ENCODE data around the gene CKAP2L. TPM values are rescaled to one million over a fixed set of nuclear protein-coding genes. Genes with fewer than 3 reads are reported as not detected.

CKAP2L gene
- total RNA-seq, 3 donors from 2014 or later (not counting 1 experiment from before 2014, with no cell fraction given), result 1.2 to 3.4 (median 1.2) TPM

GRCh38 chr2:112782234-112782799 is 17.9 kb upstream of the CKAP2L start:
- H3K27ac ChIP-seq (ENCODE audit: low read length), result no peak overlapping the region
- H3K36me3 ChIP-seq (ENCODE audit: control insufficient read depth, insufficient read depth, low read length), result no peaks in the 10 kb centered on the region
- peaks cover 23 to 24% of the 10 kb centered on the region in 2 donors for H3K4me1 Mint-ChIP-seq
- peaks cover 7 to 20% of the 10 kb centered on the region in 2 donors for H3K27me3 Mint-ChIP-seq (ENCODE audit: low read depth in 2 of 2)
- no peaks in the 10 kb centered on the region for H3K36me3 Mint-ChIP-seq
- 47% methylated on average over 3 of the region's 3 CpGs for WGBS (ENCODE audit: insufficient coverage)
- no peak for DNase-seq
- no peak for TF ChIP-seq CTCF (IDR thresholded peaks at IDR 0.05)
- intact Hi-C loops (cut with micrococcal nuclease), result no loop called here
- no peak overlapping the region for H3K4me3 Mint-ChIP-seq
- H3K27ac Mint-ChIP-seq, result no peak overlapping the region
- ATAC-seq, result peak in 2 of 3 donors; percentile 29 to 83
- no peak overlapping the region for H3K4me3 ChIP-seq (ENCODE audit: low read length)
- no peaks in the 10 kb centered on the region for H3K9me3 ChIP-seq (ENCODE audit: control insufficient read depth, insufficient read depth, low read length)
- H3K27me3 ChIP-seq (ENCODE audit: control insufficient read depth, insufficient read depth, low read length), result no peaks in the 10 kb centered on the region
- H3K4me1 ChIP-seq (ENCODE audit: control insufficient read depth, insufficient read depth, low read length), result peaks cover 4% of the 10 kb centered on the region
- no peaks in the 10 kb centered on the region for H3K9me3 Mint-ChIP-seq

GRCh38 chr2:112779598-112779997 is 15.2 kb upstream of the CKAP2L start:
- no peaks in the 10 kb centered on the region for H3K9me3 Mint-ChIP-seq
- ATAC-seq (no peak), DNase-seq (no peak)
- Histone ChIP-seq H3K36me3 (ENCODE audit: control insufficient read depth, insufficient read depth, low read length) (no peaks in the 10 kb centered on the region), H3K4me1 (ENCODE audit: control insufficient read depth, insufficient read depth, low read length) (peaks cover 10% of the 10 kb centered on the region), H3K27ac (ENCODE audit: low read length) (no peak overlapping the region), H3K27me3 (ENCODE audit: control insufficient read depth, insufficient read depth, low read length) (no peaks in the 10 kb centered on the region), H3K4me3 (ENCODE audit: low read length) (no peak overlapping the region), H3K9me3 (ENCODE audit: control insufficient read depth, insufficient read depth, low read length) (no peaks in the 10 kb centered on the region)
- no peak overlapping the region for H3K27ac Mint-ChIP-seq
- H3K4me3 Mint-ChIP-seq, result no peak overlapping the region
- H3K27me3 Mint-ChIP-seq (ENCODE audit: low read depth in 2 of 2), result peaks cover 7 to 15% of the 10 kb centered on the region in 2 donors
- intact Hi-C loops (cut with micrococcal nuclease), result no loop called here
- WGBS (ENCODE audit: insufficient coverage), result no CpG with 5 or more reads among the region's 1 CpG
- H3K4me1 Mint-ChIP-seq, result peaks cover 36 to 37% of the 10 kb centered on the region in 2 donors
- H3K36me3 Mint-ChIP-seq, result no peaks in the 10 kb centered on the region
- TF ChIP-seq CTCF (IDR thresholded peaks at IDR 0.05), result no peak

- no peak overlapping the region for H3K27ac ChIP-seq (ENCODE audit: low read length)
- TF ChIP-seq CTCF (IDR thresholded peaks at IDR 0.05), result no peak
- DNase-seq, result no peak
- Mint-ChIP-seq H3K4me3 (peak overlapping the region; percentile 76), H3K9me3 (no peaks in the 10 kb centered on the region), H3K27me3 (ENCODE audit: low read depth in 2 of 2) (no peaks in the 10 kb centered on the region), H3K4me1 (peaks cover 27 to 28% of the 10 kb centered on the region in 2 donors), H3K27ac (peak overlapping the region; percentile 67 to 80), H3K36me3 (no peaks in the 10 kb centered on the region)
- ATAC-seq, result peak in 1 of 3 donors; percentile 18
- intact Hi-C loops (cut with micrococcal nuclease), result no loop called here
- no peak overlapping the region for H3K4me3 ChIP-seq (ENCODE audit: low read length)
- peaks cover 10% of the 10 kb centered on the region for H3K4me1 ChIP-seq (ENCODE audit: control insufficient read depth, insufficient read depth, low read length)
- H3K36me3 ChIP-seq (ENCODE audit: control insufficient read depth, insufficient read depth, low read length), result no peaks in the 10 kb centered on the region
- no peaks in the 10 kb centered on the region for H3K27me3 ChIP-seq (ENCODE audit: control insufficient read depth, insufficient read depth, low read length)
- H3K9me3 ChIP-seq (ENCODE audit: control insufficient read depth, insufficient read depth, low read length), result no peaks in the 10 kb centered on the region
Measured at GRCh38 chr2:112777036-112777435, 12.6 kb upstream of the CKAP2L start.

GRCh38 chr2:112776113-112776512 is 11.7 kb upstream of the CKAP2L start:
- Mint-ChIP-seq H3K4me3 (no peak overlapping the region), H3K27ac (peak overlapping the region; percentile 11 to 23)
- intact Hi-C loops (cut with micrococcal nuclease), result no loop called here

More at GRCh38 chr2:112776113-112776512, 11.7 kb upstream of the CKAP2L start:
- no CpG with 5 or more reads among the region's 3 CpGs for WGBS (ENCODE audit: insufficient coverage)
- no peak for ATAC-seq
- DNase-seq, result no peak
- Mint-ChIP-seq H3K27me3 (ENCODE audit: low read depth in 2 of 2) (no peaks in the 10 kb centered on the region), H3K4me1 (peaks cover 19 to 20% of the 10 kb centered on the region in 2 donors), H3K9me3 (no peaks in the 10 kb centered on the region), H3K36me3 (no peaks in the 10 kb centered on the region)
- no peak for TF ChIP-seq CTCF (IDR thresholded peaks at IDR 0.05)
- H3K9me3 ChIP-seq (ENCODE audit: control insufficient read depth, insufficient read depth, low read length), result no peaks in the 10 kb centered on the region
- no peak overlapping the region for H3K4me3 ChIP-seq (ENCODE audit: low read length)
- H3K27ac ChIP-seq (ENCODE audit: low read length), result no peak overlapping the region
- H3K27me3 ChIP-seq (ENCODE audit: control insufficient read depth, insufficient read depth, low read length), result no peaks in the 10 kb centered on the region
- H3K4me1 ChIP-seq (ENCODE audit: control insufficient read depth, insufficient read depth, low read length), result peaks cover 10% of the 10 kb centered on the region
- no peaks in the 10 kb centered on the region for H3K36me3 ChIP-seq (ENCODE audit: control insufficient read depth, insufficient read depth, low read length)

Data from natural killer cell (primary cell).